GM20000 (cell line): Measurements from ENCODE around the gene CDSN.
"Not testable (repeated sequence)": the region's sequence is repeated elsewhere in the genome, so short reads cannot be mapped to it uniquely, and the experiment has no call there.

Source experiments
- DNase-seq: peaks from one replicate; pipeline ENCODE4 v3.0.0; 2012; ENCODE audit warnings: low spot score
- TF ChIP-seq, protein P1 (sequence below): IDR thresholded peaks from 2 replicates; pipeline ENCODE4 v1.5.1; 2012; ENCODE audit warnings: mild to moderate bottlenecking, control low read depth; ENCODE audit errors: extremely low read depth, missing control alignments

The CDSN gene

DNA sequence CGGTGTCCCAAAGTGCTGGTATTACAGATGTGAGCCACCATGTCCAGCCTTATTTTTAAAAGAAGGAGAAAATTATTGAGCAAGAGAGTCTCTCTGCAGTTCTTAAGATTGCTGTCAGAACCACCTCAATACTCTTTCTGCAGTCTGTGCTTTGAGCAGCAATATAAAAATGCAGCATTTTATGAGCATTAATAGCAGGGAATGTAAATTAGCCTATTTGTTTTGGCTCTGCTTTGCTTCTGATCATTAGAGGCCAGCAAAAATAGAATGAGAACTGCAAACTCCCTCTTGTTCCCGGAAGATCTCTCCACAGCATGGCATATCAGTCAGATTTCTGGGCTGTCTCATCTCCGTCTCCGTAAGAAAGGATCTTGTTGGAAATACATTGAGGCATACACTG is 43.6 kb downstream of the CDSN start:
- TF ChIP-seq, protein P1, sequence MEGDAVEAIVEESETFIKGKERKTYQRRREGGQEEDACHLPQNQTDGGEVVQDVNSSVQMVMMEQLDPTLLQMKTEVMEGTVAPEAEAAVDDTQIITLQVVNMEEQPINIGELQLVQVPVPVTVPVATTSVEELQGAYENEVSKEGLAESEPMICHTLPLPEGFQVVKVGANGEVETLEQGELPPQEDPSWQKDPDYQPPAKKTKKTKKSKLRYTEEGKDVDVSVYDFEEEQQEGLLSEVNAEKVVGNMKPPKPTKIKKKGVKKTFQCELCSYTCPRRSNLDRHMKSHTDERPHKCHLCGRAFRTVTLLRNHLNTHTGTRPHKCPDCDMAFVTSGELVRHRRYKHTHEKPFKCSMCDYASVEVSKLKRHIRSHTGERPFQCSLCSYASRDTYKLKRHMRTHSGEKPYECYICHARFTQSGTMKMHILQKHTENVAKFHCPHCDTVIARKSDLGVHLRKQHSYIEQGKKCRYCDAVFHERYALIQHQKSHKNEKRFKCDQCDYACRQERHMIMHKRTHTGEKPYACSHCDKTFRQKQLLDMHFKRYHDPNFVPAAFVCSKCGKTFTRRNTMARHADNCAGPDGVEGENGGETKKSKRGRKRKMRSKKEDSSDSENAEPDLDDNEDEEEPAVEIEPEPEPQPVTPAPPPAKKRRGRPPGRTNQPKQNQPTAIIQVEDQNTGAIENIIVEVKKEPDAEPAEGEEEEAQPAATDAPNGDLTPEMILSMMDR: no peak
- DNase-seq: no peak

- TF ChIP-seq, protein P1: no peak
- DNase-seq: no peak
These were observed 44.7 kb downstream of the CDSN start for GRCh38 chr6:31075528-31075927.

DNA sequence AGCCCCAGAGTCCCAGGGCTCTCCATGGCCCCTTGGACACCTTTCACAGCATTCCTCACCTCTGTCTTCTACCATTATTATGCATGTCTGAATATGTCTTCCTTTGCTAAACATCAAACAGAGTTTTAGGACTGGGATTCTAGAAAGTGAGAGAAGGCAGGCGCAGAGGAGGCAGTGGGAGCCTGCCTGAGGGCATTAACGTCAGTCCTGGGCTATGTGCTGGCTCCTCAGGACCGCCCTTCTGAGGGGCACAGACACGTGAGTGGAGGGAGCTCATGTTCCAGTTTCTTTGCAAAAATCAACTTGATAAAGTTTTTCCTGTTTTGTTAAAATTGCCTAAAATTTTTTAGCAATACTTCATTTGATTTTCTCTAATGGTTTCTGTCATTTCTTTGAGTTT is 45.8 kb downstream of the CDSN start:
- DNase-seq: no peak

GRCh38 chr6:31070711-31071197 is 49.5 kb downstream of the CDSN start:
- TF ChIP-seq, protein P1: peak; percentile 31
- peak; percentile 45 for DNase-seq

More for the DNA sequence above, 45.8 kb downstream of the CDSN start:
- TF ChIP-seq, protein P1: no peak

GRCh38 chr6:31068669-31069340 is 51.4 kb downstream of the CDSN start:
- TF ChIP-seq, protein P1: peak; percentile 86
- DNase-seq: peak; percentile 87

- DNase-seq: not testable (repeated sequence)
These were observed 52.2 kb downstream of the CDSN start for GRCh38 chr6:31067891-31068668.

DNA sequence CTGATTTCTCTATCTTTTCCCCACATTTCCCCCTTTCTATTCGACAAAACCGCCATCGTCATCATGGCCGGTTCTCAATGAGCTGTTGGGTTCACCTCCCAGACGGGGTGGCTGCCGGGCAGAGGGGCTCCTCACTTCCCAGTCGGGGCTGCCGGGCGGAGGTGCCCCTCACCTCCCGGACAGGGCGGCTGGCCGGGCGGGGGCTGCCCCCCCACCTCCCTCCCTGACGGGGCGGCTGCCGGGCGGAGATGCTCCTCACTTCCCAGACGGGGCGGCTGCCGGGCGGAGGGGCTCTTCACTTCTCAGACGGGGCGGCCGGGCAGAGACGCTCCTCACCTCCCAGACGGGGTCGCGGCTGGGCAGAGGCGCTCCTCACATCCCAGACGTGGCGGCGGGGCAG is 53.2 kb downstream of the CDSN start:
- not testable (repeated sequence) for DNase-seq

- DNase-seq: no peak
- TF ChIP-seq, protein P1: no peak
These were observed 54.7 kb downstream of the CDSN start for GRCh38 chr6:31065556-31065955.
